Testis (tissue), 3 donors: ENCODE results near the gene ERO1A. TPM values are rescaled to one million over a fixed set of nuclear protein-coding genes. Genes with fewer than 3 reads are reported as not detected.

ENCODE experiments used
- DNase-seq: peaks from one replicate; pipeline ENCODE4 v3.0.0-alpha.2; 2019
- H3K27ac ChIP-seq, 2 donors: fragments of 200-600 bp; sonication (generic); one replicate each; pipeline ENCODE4 v1.5.1; 2019
- H3K27me3 ChIP-seq: fragments of 200-600 bp; sonication (generic); one replicate; pipeline ENCODE4 v1.5.1; 2019
- H3K36me3 ChIP-seq: fragments of 200-600 bp; sonication (generic); one replicate; pipeline ENCODE4 v1.5.1; 2017; ENCODE audit warnings: low read depth; ENCODE audit errors: missing control alignments
- H3K4me1 ChIP-seq: fragments of 200-600 bp; sonication (generic); one replicate; pipeline ENCODE4 v1.5.1; 2019
- H3K4me3 ChIP-seq, 2 donors: fragments of 200-600 bp; sonication (generic); one replicate each; pipeline ENCODE4 v1.5.1; 2017 to 2019
- H3K9me3 ChIP-seq: fragments of 200-600 bp; sonication (generic); one replicate; pipeline ENCODE4 v1.5.1; 2017
- CTCF ChIP-seq, 3 experiments: fragments of 450-650 bp in 2 of 3; fragments of 200-600 bp in 1 of 3; sonication (generic) in 1 of 3; IDR thresholded peaks; one replicate each; pipeline ENCODE4 v1.5.1; 2016 to 2019; ENCODE audit warnings: antibody characterized with exemption in 3 of 3, mild to moderate bottlenecking in 2 of 3, moderate library complexity in 1 of 3
- POLR2A ChIP-seq: fragments of 450-650 bp; IDR thresholded peaks from one replicate; pipeline ENCODE4 v1.6.1; 2017; ENCODE audit warnings: antibody characterized with exemption, mild to moderate bottlenecking, moderate library complexity
- WGBS, 2 donors: methylation state at CpG; one replicate each; pipeline ENCODE4 v1.1.5; 2018; 5-methylcytosine and 5-hydroxymethylcytosine counted together
- intact Hi-C: fragments of 100-400 bp; cut with DNase I; formaldehyde crosslinking; loops from one replicate; pipeline ENCODE4 v1.15.1; 2023; ENCODE audit warnings: low total_unique reads
- polyA plus RNA-seq: library from polyadenylated mRNA; stranded (reverse); fragments of 350-450 nt; fragmentation: Illumina TruSeq; extraction: RNeasy Lipid Tissue Mini Kit (QIAGEN cat#74804); gene quantifications from one replicate; pipeline ENCODE4 v1.2.3, GENCODE V29; 2014; ENCODE audit warnings: low read depth, low replicate concordance; ENCODE audit not compliant: insufficient read depth
- total RNA-seq, 2 donors: library from RNA; depleted of rRNA; stranded (reverse); fragments of >200 nt; gene quantifications; one replicate each; pipeline ENCODE4 v1.2.3, GENCODE V29; 2016

The ERO1A gene
- total and polyA plus RNA-seq, 3 donors from 2014 or later = 11.0 to 27.7 (median 26.6) TPM

DNA sequence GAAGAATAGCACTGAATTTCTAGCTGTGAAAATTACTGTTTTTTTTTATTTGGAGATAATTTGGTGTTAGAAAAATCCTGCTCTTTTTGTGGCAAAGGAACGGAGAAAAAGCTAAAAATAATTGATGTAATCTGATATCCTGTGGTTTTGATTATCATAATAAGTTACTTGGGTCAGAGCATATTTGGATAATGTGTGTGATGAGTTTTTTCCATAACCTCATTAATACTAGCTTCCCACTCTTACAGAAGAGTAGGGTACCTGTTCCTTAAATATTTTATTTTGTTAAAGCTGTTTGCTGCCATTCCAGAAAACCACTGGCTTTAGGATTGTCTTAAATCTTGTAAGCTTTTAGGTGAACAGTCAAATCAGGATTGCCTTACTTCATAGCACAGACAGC, 16.3 kb upstream of the ERO1A start:
- intact Hi-C loops = no loop called here
- Histone ChIP-seq H3K4me1 (peaks cover 9% of the 10 kb centered on the region), H3K9me3 (no peaks in the 10 kb centered on the region), H3K27ac (no peak overlapping the region), H3K36me3 (no peaks in the 10 kb centered on the region), H3K4me3 (no peak overlapping the region), H3K27me3 (no peaks in the 10 kb centered on the region)
- 53 to 56% methylated on average over 1 of the region's 1 CpG for WGBS, 2 donors
- TF ChIP-seq CTCF (IDR thresholded peaks at IDR 0.05) (no peak), POLR2A (no peak)
- no peak for DNase-seq

DNA sequence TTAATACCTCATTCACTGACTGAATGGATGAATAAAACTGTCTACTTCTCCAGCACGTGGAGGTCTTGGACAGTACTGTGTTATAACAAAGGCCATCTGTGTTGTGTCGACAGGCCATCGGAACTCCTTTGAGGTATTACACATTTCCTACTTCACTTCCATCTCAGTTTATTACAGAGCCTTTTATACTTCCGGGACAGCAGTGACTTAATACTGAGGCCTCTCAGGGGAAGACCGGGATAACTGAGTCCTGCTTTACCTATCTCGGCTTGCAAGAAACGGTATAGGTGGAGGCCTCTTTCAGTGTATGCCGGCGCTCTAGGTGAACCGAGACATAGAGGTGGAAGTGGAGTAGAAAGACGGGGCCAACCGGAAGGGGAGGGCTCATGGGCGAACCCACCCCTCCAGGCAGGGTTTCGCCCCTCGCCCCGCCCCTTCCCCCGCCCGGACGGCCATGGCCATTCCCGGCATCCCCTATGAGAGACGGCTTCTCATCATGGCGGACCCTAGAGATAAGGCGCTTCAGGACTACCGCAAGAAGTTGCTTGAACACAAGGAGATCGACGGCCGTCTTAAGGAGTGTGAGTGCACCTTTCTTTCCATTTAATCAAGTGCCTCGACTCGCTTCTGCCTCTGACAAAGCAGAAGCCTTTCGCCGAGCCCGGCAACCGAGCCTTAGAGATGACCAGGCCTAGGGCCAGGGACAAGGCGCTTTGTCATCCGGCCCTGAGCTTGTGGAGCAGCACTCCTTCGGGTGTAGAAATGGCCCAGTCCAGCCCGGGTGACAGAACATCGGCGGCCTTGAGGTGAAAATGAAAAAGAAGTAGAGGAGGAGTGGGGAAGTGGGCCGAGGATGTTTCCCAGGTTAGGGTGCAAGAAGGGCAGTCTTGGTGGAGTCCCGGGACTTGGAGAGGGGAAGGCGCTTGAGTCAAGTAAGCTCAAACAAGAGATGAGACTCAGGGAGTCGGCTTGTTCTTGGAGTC, 11.7 kb upstream of the ERO1A start, which contains the start of gene PSMC6:
Gene PSMC6 (plus strand): TSS at position 477 of the 983 bp plus-strand sequence. CDS start 20 bp downstream, at position 497.
- TF ChIP-seq POLR2A (peak; percentile 33), CTCF (IDR thresholded peaks at IDR 0.05) (no peak)
- Histone ChIP-seq H3K9me3 (no peaks in the 10 kb centered on the region), H3K27ac (peak within 1 kb of the TSS; percentile 86 to 92), H3K4me1 (peaks cover 13% of the 10 kb centered on the region), H3K27me3 (no peaks in the 10 kb centered on the region), H3K36me3 (no peaks in the 10 kb centered on the region), H3K4me3 (peak within 1 kb of the TSS; percentile 85 to 94)
- DNase-seq = peak; percentile 98
- intact Hi-C loops = no loop called here
- 0% methylated on average over 22 to 43 of the region's 43 CpGs for WGBS, 2 donors

DNA sequence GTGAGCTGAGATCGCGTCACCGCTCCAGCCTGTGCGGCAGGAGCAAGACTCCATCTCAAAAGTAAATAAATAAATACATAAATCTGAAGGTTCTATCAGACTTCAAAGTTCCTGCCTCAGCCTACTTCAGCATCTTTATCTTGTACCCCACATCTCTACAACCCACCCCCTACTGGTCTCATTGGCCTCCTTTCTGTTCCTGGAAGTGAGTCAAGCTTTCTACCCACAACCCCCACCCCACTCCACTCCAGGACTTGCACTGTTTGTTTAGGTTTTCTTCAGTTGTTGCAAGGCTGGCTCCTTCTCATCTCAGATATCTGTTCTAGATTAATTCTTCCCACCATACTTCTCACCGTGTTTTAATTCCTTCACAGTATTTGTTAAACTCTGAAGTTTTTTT, 10.9 kb upstream of the ERO1A start:
- Histone ChIP-seq H3K27me3 (no peaks in the 10 kb centered on the region), H3K9me3 (no peaks in the 10 kb centered on the region), H3K36me3 (no peaks in the 10 kb centered on the region), H3K4me1 (peaks cover 13% of the 10 kb centered on the region), H3K27ac (peak overlapping the region; percentile 86 to 92), H3K4me3 (peak overlapping the region; percentile 85 to 94)
- WGBS, 2 donors = 59 to 71% methylated on average over 5 of the region's 5 CpGs
- intact Hi-C loops = no loop called here
- TF ChIP-seq POLR2A (no peak), CTCF (IDR thresholded peaks at IDR 0.05) (no peak)
- no peak for DNase-seq

GRCh38 chr14:52703664-52704063, 8.3 kb upstream of the ERO1A start:
- H3K36me3 ChIP-seq = no peaks in the 10 kb centered on the region
- no peaks in the 10 kb centered on the region for H3K9me3 ChIP-seq
- intact Hi-C loops = no loop called here

More at GRCh38 chr14:52703664-52704063, 8.3 kb upstream of the ERO1A start:
- TF ChIP-seq POLR2A (no peak), CTCF (IDR thresholded peaks at IDR 0.05) (no peak)
- Histone ChIP-seq H3K27me3 (no peaks in the 10 kb centered on the region), H3K27ac (no peak overlapping the region), H3K4me1 (peaks cover 13% of the 10 kb centered on the region), H3K4me3 (no peak overlapping the region)
- WGBS, 2 donors = 82 to 93% methylated on average over 2 of the region's 2 CpGs
- no peak for DNase-seq
